ENCODE data around the gene MIPOL1. TPM values are rescaled to one million over a fixed set of nuclear protein-coding genes. Genes with fewer than 3 reads are reported as not detected.
A peak's percentile ranks its signal among the peaks of the same experiment; 100 is the strongest.
"Not testable (repeated sequence)": the region's sequence is repeated elsewhere in the genome, so short reads cannot be mapped to it uniquely, and the experiment has no call there.

Gene MIPOL1
- total RNA-seq, 1 donor from 2014 or later = not detected

- no peaks in the 10 kb centered on the region for H3K4me1 Mint-ChIP-seq
- H3K4me3 Mint-ChIP-seq = no peak overlapping the region
- H3K27me3 Mint-ChIP-seq = peaks cover 11% of the 10 kb centered on the region
- intact Hi-C loops (cut with micrococcal nuclease) = no loop called here
- no peaks in the 10 kb centered on the region for H3K36me3 Mint-ChIP-seq (ENCODE audit: low read depth)
- no peak overlapping the region for H3K27ac Mint-ChIP-seq
- peaks cover 3% of the 10 kb centered on the region for H3K9me3 Mint-ChIP-seq
- no peak for DNase-seq
Observed at GRCh38 chr14:37198907-37199306, 1.2 kb downstream of the MIPOL1 start.

GRCh38 chr14:37201724-37202123, 4.0 kb downstream of the MIPOL1 start:
- Mint-ChIP-seq H3K36me3 (ENCODE audit: low read depth) (no peaks in the 10 kb centered on the region), H3K9me3 (peaks cover 4% of the 10 kb centered on the region), H3K27ac (no peak overlapping the region), H3K27me3 (peaks cover 9% of the 10 kb centered on the region), H3K4me1 (no peaks in the 10 kb centered on the region), H3K4me3 (no peak overlapping the region)
- DNase-seq = no peak
- intact Hi-C loops (cut with micrococcal nuclease) = no loop called here

GRCh38 chr14:37202265-37202664, 4.5 kb downstream of the MIPOL1 start:
- no peaks in the 10 kb centered on the region for H3K4me1 Mint-ChIP-seq
- no peak for DNase-seq
- peaks cover 8% of the 10 kb centered on the region for H3K27me3 Mint-ChIP-seq
- intact Hi-C loops (cut with micrococcal nuclease) = no loop called here
- no peak overlapping the region for H3K4me3 Mint-ChIP-seq
- H3K9me3 Mint-ChIP-seq = peaks cover 10% of the 10 kb centered on the region
- H3K36me3 Mint-ChIP-seq (ENCODE audit: low read depth) = no peaks in the 10 kb centered on the region
- H3K27ac Mint-ChIP-seq = no peak overlapping the region

GRCh38 chr14:37202812-37203211, 5.1 kb downstream of the MIPOL1 start:
- H3K4me3 Mint-ChIP-seq = no peak overlapping the region
- H3K27me3 Mint-ChIP-seq = peaks cover 4% of the 10 kb centered on the region
- H3K27ac Mint-ChIP-seq = no peak overlapping the region
- no peaks in the 10 kb centered on the region for H3K36me3 Mint-ChIP-seq (ENCODE audit: low read depth)
- peaks cover 10% of the 10 kb centered on the region for H3K9me3 Mint-ChIP-seq
- no peaks in the 10 kb centered on the region for H3K4me1 Mint-ChIP-seq
- no peak for DNase-seq
- intact Hi-C loops (cut with micrococcal nuclease) = no loop called here

- peaks cover 10% of the 10 kb centered on the region for H3K9me3 Mint-ChIP-seq
- no peak overlapping the region for H3K27ac Mint-ChIP-seq
- no peak for DNase-seq
- intact Hi-C loops (cut with micrococcal nuclease) = no loop called here
- no peak overlapping the region for H3K4me3 Mint-ChIP-seq
- no peaks in the 10 kb centered on the region for H3K36me3 Mint-ChIP-seq (ENCODE audit: low read depth)
- H3K27me3 Mint-ChIP-seq = no peaks in the 10 kb centered on the region
- no peaks in the 10 kb centered on the region for H3K4me1 Mint-ChIP-seq
Observed at GRCh38 chr14:37203423-37203822, 5.7 kb downstream of the MIPOL1 start.

- H3K27me3 Mint-ChIP-seq; H3K9me3 Mint-ChIP-seq; intact Hi-C loops (cut with micrococcal nuclease); DNase-seq; H3K4me1 Mint-ChIP-seq; H3K4me3 Mint-ChIP-seq; H3K27ac Mint-ChIP-seq; H3K36me3 Mint-ChIP-seq (ENCODE audit: low read depth): not testable (repeated sequence)
Observed at GRCh38 chr14:37205623-37206605, 8.2 kb downstream of the MIPOL1 start.

GRCh38 chr14:37209617-37210016, 11.9 kb downstream of the MIPOL1 start:
- H3K9me3 Mint-ChIP-seq; H3K36me3 Mint-ChIP-seq (ENCODE audit: low read depth); intact Hi-C loops (cut with micrococcal nuclease); DNase-seq; H3K4me1 Mint-ChIP-seq; H3K27me3 Mint-ChIP-seq; H3K4me3 Mint-ChIP-seq; H3K27ac Mint-ChIP-seq: not testable (repeated sequence)

GRCh38 chr14:37210448-37210847, 12.7 kb downstream of the MIPOL1 start:
- H3K4me3 Mint-ChIP-seq = no peak overlapping the region
- peaks cover 9% of the 10 kb centered on the region for H3K9me3 Mint-ChIP-seq
- intact Hi-C loops (cut with micrococcal nuclease) = no loop called here
- H3K4me1 Mint-ChIP-seq = no peaks in the 10 kb centered on the region
- no peak for DNase-seq
- H3K36me3 Mint-ChIP-seq (ENCODE audit: low read depth) = no peaks in the 10 kb centered on the region
- no peak overlapping the region for H3K27ac Mint-ChIP-seq
- H3K27me3 Mint-ChIP-seq = no peaks in the 10 kb centered on the region

- H3K27me3 Mint-ChIP-seq = no peaks in the 10 kb centered on the region
- no peak overlapping the region for H3K27ac Mint-ChIP-seq
- no peaks in the 10 kb centered on the region for H3K4me1 Mint-ChIP-seq
- DNase-seq = no peak
- intact Hi-C loops (cut with micrococcal nuclease) = no loop called here
- no peaks in the 10 kb centered on the region for H3K36me3 Mint-ChIP-seq (ENCODE audit: low read depth)
- H3K4me3 Mint-ChIP-seq = no peak overlapping the region
- H3K9me3 Mint-ChIP-seq = no peaks in the 10 kb centered on the region
Observed at GRCh38 chr14:37213016-37213415, 15.3 kb downstream of the MIPOL1 start.

GRCh38 chr14:37215345-37215744, 17.6 kb downstream of the MIPOL1 start:
- no peaks in the 10 kb centered on the region for H3K9me3 Mint-ChIP-seq
- H3K27ac Mint-ChIP-seq = no peak overlapping the region
- H3K4me1 Mint-ChIP-seq = no peaks in the 10 kb centered on the region
- no peaks in the 10 kb centered on the region for H3K27me3 Mint-ChIP-seq
- H3K4me3 Mint-ChIP-seq = no peak overlapping the region
- no peak for DNase-seq
- intact Hi-C loops (cut with micrococcal nuclease) = no loop called here
- no peaks in the 10 kb centered on the region for H3K36me3 Mint-ChIP-seq (ENCODE audit: low read depth)

- H3K27me3 Mint-ChIP-seq = no peaks in the 10 kb centered on the region
- intact Hi-C loops (cut with micrococcal nuclease) = no loop called here
Observed at GRCh38 chr14:37221073-37221472, 23.3 kb downstream of the MIPOL1 start.

GRCh38 chr14:37223947-37224474, 26.3 kb downstream of the MIPOL1 start:
- no peak for DNase-seq
- H3K4me1 Mint-ChIP-seq = no peaks in the 10 kb centered on the region
- H3K9me3 Mint-ChIP-seq = peaks cover 11% of the 10 kb centered on the region
- H3K27me3 Mint-ChIP-seq = no peaks in the 10 kb centered on the region
- H3K36me3 Mint-ChIP-seq (ENCODE audit: low read depth) = no peaks in the 10 kb centered on the region
- intact Hi-C loops (cut with micrococcal nuclease) = no loop called here
- no peak overlapping the region for H3K27ac Mint-ChIP-seq
- H3K4me3 Mint-ChIP-seq = no peak overlapping the region

More at GRCh38 chr14:37221073-37221472, 23.3 kb downstream of the MIPOL1 start:
- no peak for DNase-seq
- H3K4me3 Mint-ChIP-seq = no peak overlapping the region
- H3K4me1 Mint-ChIP-seq = no peaks in the 10 kb centered on the region
- H3K36me3 Mint-ChIP-seq (ENCODE audit: low read depth) = no peaks in the 10 kb centered on the region
- H3K9me3 Mint-ChIP-seq = peaks cover 11% of the 10 kb centered on the region
- no peak overlapping the region for H3K27ac Mint-ChIP-seq

- H3K27me3 Mint-ChIP-seq; H3K36me3 Mint-ChIP-seq (ENCODE audit: low read depth); intact Hi-C loops (cut with micrococcal nuclease); H3K4me3 Mint-ChIP-seq; DNase-seq; H3K4me1 Mint-ChIP-seq; H3K27ac Mint-ChIP-seq: not testable (repeated sequence)
- peaks cover 11% of the 10 kb centered on the region for H3K9me3 Mint-ChIP-seq
Observed at GRCh38 chr14:37225668-37226067, 27.9 kb downstream of the MIPOL1 start.

- Mint-ChIP-seq H3K4me3 (no peak overlapping the region), H3K4me1 (no peaks in the 10 kb centered on the region), H3K36me3 (ENCODE audit: low read depth) (no peaks in the 10 kb centered on the region), H3K27me3 (no peaks in the 10 kb centered on the region), H3K9me3 (peaks cover 5% of the 10 kb centered on the region), H3K27ac (no peak overlapping the region)
- DNase-seq = peak; percentile 65
- intact Hi-C loops (cut with micrococcal nuclease) = no loop called here
Observed at GRCh38 chr14:37230551-37231194, 32.9 kb downstream of the MIPOL1 start.

Data from activated CD4-positive, alpha-beta T cell treated with anti-CD3 and anti-CD28 coated beads, Interleukin-2, amount 10 ng/mL, durations not matched to agents 24 days and 14 days (primary cell).